Lung (tissue), 12 donors: ENCODE data around the gene CHSY3. TPM values are rescaled to one million over a fixed set of nuclear protein-coding genes. Genes with fewer than 3 reads are reported as not detected.

Source experiments
- ATAC-seq: fragments of 200-7000 bp; cut with Tn5 transposase; one replicate; pipeline ENCODE4 v1.9.1; 2020; ENCODE audit warnings: moderate number of reproducible peaks; ENCODE audit not compliant: insufficient read depth, low FRiP score
- DNase-seq, 3 donors: peaks; one replicate each; pipeline ENCODE4 v3.0.0-alpha.2; 2013 to 2017
- H3K27ac ChIP-seq, 2 donors: one replicate each; pipeline ENCODE4 v1.5.1; 2013; ENCODE audit warnings: mild to moderate bottlenecking in 2 of 2, moderate library complexity in 2 of 2, control low read depth in 1 of 2, inconsistent platforms in 1 of 2, low read depth in 1 of 2, low read length in 1 of 2
- H3K27me3 ChIP-seq, 3 donors: one replicate each; pipeline ENCODE4 v1.5.1; 2013; ENCODE audit warnings: low read length in 2 of 3; ENCODE audit not compliant: control insufficient read depth in 3 of 3, insufficient read depth in 3 of 3
- H3K36me3 ChIP-seq, 4 donors: one replicate each; pipeline ENCODE4 v1.5.1; 2013; ENCODE audit warnings: low read length in 4 of 4, mild to moderate bottlenecking in 1 of 4, moderate library complexity in 1 of 4; ENCODE audit not compliant: control insufficient read depth in 4 of 4, insufficient read depth in 4 of 4
- H3K4me1 ChIP-seq, 5 donors: one replicate each; pipeline ENCODE4 v1.5.1; 2013; ENCODE audit warnings: low read length in 5 of 5, mild to moderate bottlenecking in 2 of 5, moderate library complexity in 1 of 5; ENCODE audit not compliant: control insufficient read depth in 5 of 5, insufficient read depth in 5 of 5
- H3K4me3 ChIP-seq: one replicate; pipeline ENCODE4 v1.5.1; 2013; ENCODE audit warnings: mild to moderate bottlenecking, control low read depth, moderate library complexity
- H3K9ac ChIP-seq, 2 donors: one replicate each; pipeline ENCODE4 v1.5.1; 2013; ENCODE audit warnings: low read length in 2 of 2, control low read depth in 1 of 2; ENCODE audit not compliant: insufficient read depth in 1 of 2
- H3K9me3 ChIP-seq, 4 donors: one replicate each; pipeline ENCODE4 v1.5.1; 2013; ENCODE audit warnings: low read length in 3 of 4, mild to moderate bottlenecking in 1 of 4, moderate library complexity in 1 of 4; ENCODE audit not compliant: control insufficient read depth in 4 of 4, insufficient read depth in 3 of 4
- CTCF ChIP-seq: IDR thresholded peaks from 2 replicates; pipeline ENCODE4 v1.5.1; 2012; ENCODE audit warnings: mild to moderate bottlenecking; ENCODE audit errors: control extremely low read depth, extremely low read depth
- WGBS, 2 donors: extraction: QIAGEN DNeasy Blood & Tissue Kit; methylation state at CpG; one replicate each; pipeline ENCODE4 v1.1.7; 2013; 5-methylcytosine and 5-hydroxymethylcytosine counted together
- polyA plus RNA-seq, 2 donors: library from polyadenylated mRNA; stranded (reverse); fragments of 200-250 nt; gene quantifications; one replicate each; pipeline ENCODE4 v1.2.1, GENCODE V29; 2013
- total RNA-seq, 2 donors: library from RNA; depleted of rRNA in 1 of 2; stranded (reverse); fragments of >200 nt in 1 of 2; gene quantifications; one replicate each; pipeline ENCODE4 v1.2.1, GENCODE V29; 2014 to 2021
- donor health status: control.
- donor health status: control.
- donor health status: Bipolar disorder and iron deficiency.
- donor health status: healthy.
- donor health status: DM: yes; HTN: yes; CAD: no.

CHSY3 gene
- total and polyA plus RNA-seq, 4 donors = 0.41 to 6.7 (median 3.0) TPM

GRCh38 chr5:129977810-129978209 is 73.5 kb downstream of the CHSY3 start:
- no peak overlapping the region for H3K4me3 ChIP-seq
- TF ChIP-seq CTCF = no peak
- no peak for ATAC-seq
- no peaks in the 10 kb centered on the region for H3K27me3 ChIP-seq
- no peaks in the 10 kb centered on the region for H3K36me3 ChIP-seq
- no peak for DNase-seq
- no peak overlapping the region for H3K27ac ChIP-seq
- H3K9me3 ChIP-seq = peaks cover 0 to 2% (median 0%) of the 10 kb centered on the region in 4 donors
- H3K4me1 ChIP-seq = no peaks in the 10 kb centered on the region
- H3K9ac ChIP-seq = no peak overlapping the region

- no peaks in the 10 kb centered on the region for H3K27me3 ChIP-seq
- H3K27ac ChIP-seq = no peak overlapping the region
- WGBS, 2 donors = 83% methylated on average over 1 of the region's 1 CpG
- peaks cover 0 to 2% (median 0%) of the 10 kb centered on the region in 4 donors for H3K9me3 ChIP-seq
- H3K9ac ChIP-seq = no peak overlapping the region
- no peak overlapping the region for H3K4me3 ChIP-seq
- no peak for TF ChIP-seq CTCF
- no peaks in the 10 kb centered on the region for H3K4me1 ChIP-seq
- no peak for DNase-seq
- ATAC-seq = no peak
- no peaks in the 10 kb centered on the region for H3K36me3 ChIP-seq
Measured at GRCh38 chr5:129978270-129978669, 74.0 kb downstream of the CHSY3 start.

GRCh38 chr5:129988453-129988852 is 84.2 kb downstream of the CHSY3 start:
- Histone ChIP-seq H3K27ac (no peak overlapping the region), H3K9ac (no peak overlapping the region), H3K4me1 (no peaks in the 10 kb centered on the region), H3K4me3 (no peak overlapping the region), H3K36me3 (no peaks in the 10 kb centered on the region), H3K27me3 (no peaks in the 10 kb centered on the region), H3K9me3 (peaks cover 2 to 15% (median 3%) of the 10 kb centered on the region in 4 donors)
- DNase-seq (no peak), ATAC-seq (no peak)
- TF ChIP-seq CTCF = no peak

GRCh38 chr5:129991780-129992179 is 87.5 kb downstream of the CHSY3 start:
- no peak for TF ChIP-seq CTCF
- Histone ChIP-seq H3K36me3 (no peaks in the 10 kb centered on the region), H3K27ac (no peak overlapping the region), H3K9ac (no peak overlapping the region), H3K9me3 (no peaks in the 10 kb centered on the region), H3K4me3 (no peak overlapping the region), H3K27me3 (no peaks in the 10 kb centered on the region), H3K4me1 (no peaks in the 10 kb centered on the region)
- WGBS, 2 donors = 82 to 95% methylated on average over 3 of the region's 3 CpGs
- DNase-seq (no peak), ATAC-seq (no peak)
